ENCODE data around the gene GRIPAP1.
A peak's percentile ranks its signal among the peaks of the same experiment; 100 is the strongest.

GRIPAP1 gene

GRCh38 chrX:49019599-49020249, 17.7 kb upstream of the GRIPAP1 start:
- no peaks in the 10 kb centered on the region for H3K4me1 ChIP-seq (ENCODE audit: control insufficient read depth, insufficient read depth, low read length)
- no peaks in the 10 kb centered on the region for H3K27me3 ChIP-seq (ENCODE audit: control insufficient read depth, insufficient read depth, low read length)
- H3K9me3 ChIP-seq (ENCODE audit: control insufficient read depth, insufficient read depth, low read length) = no peaks in the 10 kb centered on the region
- peaks cover 5% of the 10 kb centered on the region for H3K36me3 ChIP-seq (ENCODE audit: control insufficient read depth, insufficient read depth, low read length)
- no peak overlapping the region for H3K4me3 ChIP-seq (ENCODE audit: low read depth, low read length)
- H3K9ac ChIP-seq (ENCODE audit: low read depth, low read length) = no peak overlapping the region

- Histone ChIP-seq H3K4me3 (ENCODE audit: low read depth, low read length) (no peak overlapping the region), H3K36me3 (ENCODE audit: control insufficient read depth, insufficient read depth, low read length) (no peaks in the 10 kb centered on the region), H3K4me1 (ENCODE audit: control insufficient read depth, insufficient read depth, low read length) (no peaks in the 10 kb centered on the region), H3K9ac (ENCODE audit: low read depth, low read length) (no peak overlapping the region), H3K27me3 (ENCODE audit: control insufficient read depth, insufficient read depth, low read length) (no peaks in the 10 kb centered on the region), H3K9me3 (ENCODE audit: control insufficient read depth, insufficient read depth, low read length) (no peaks in the 10 kb centered on the region)
Measured at GRCh38 chrX:49019050-49019449, 17.0 kb upstream of the GRIPAP1 start.

- H3K36me3 ChIP-seq (ENCODE audit: control insufficient read depth, insufficient read depth, low read length) = peaks cover 4% of the 10 kb centered on the region
- no peaks in the 10 kb centered on the region for H3K27me3 ChIP-seq (ENCODE audit: control insufficient read depth, insufficient read depth, low read length)
- no peak overlapping the region for H3K9ac ChIP-seq (ENCODE audit: low read depth, low read length)
- H3K4me3 ChIP-seq (ENCODE audit: low read depth, low read length) = no peak overlapping the region
- H3K4me1 ChIP-seq (ENCODE audit: control insufficient read depth, insufficient read depth, low read length) = peaks cover 2% of the 10 kb centered on the region
- H3K9me3 ChIP-seq (ENCODE audit: control insufficient read depth, insufficient read depth, low read length) = no peaks in the 10 kb centered on the region
Measured at GRCh38 chrX:49003696-49004095, 1.6 kb upstream of the GRIPAP1 start.

GRCh38 chrX:49001521-49002090, 458 bp downstream of the GRIPAP1 start:
- H3K36me3 ChIP-seq (ENCODE audit: control insufficient read depth, insufficient read depth, low read length) = peaks cover 11% of the 10 kb centered on the region
- H3K4me3 ChIP-seq (ENCODE audit: low read depth, low read length) = peak overlapping the region; percentile 97
- H3K27me3 ChIP-seq (ENCODE audit: control insufficient read depth, insufficient read depth, low read length) = no peaks in the 10 kb centered on the region
- peaks cover 2% of the 10 kb centered on the region for H3K4me1 ChIP-seq (ENCODE audit: control insufficient read depth, insufficient read depth, low read length)
- H3K9ac ChIP-seq (ENCODE audit: low read depth, low read length) = peak overlapping the region; percentile 86
- H3K9me3 ChIP-seq (ENCODE audit: control insufficient read depth, insufficient read depth, low read length) = no peaks in the 10 kb centered on the region

- peaks cover 17% of the 10 kb centered on the region for H3K36me3 ChIP-seq (ENCODE audit: control insufficient read depth, insufficient read depth, low read length)
- H3K9me3 ChIP-seq (ENCODE audit: control insufficient read depth, insufficient read depth, low read length) = no peaks in the 10 kb centered on the region
- H3K4me3 ChIP-seq (ENCODE audit: low read depth, low read length) = peak overlapping the region; percentile 97
- no peaks in the 10 kb centered on the region for H3K27me3 ChIP-seq (ENCODE audit: control insufficient read depth, insufficient read depth, low read length)
- peaks cover 2% of the 10 kb centered on the region for H3K4me1 ChIP-seq (ENCODE audit: control insufficient read depth, insufficient read depth, low read length)
- no peak overlapping the region for H3K9ac ChIP-seq (ENCODE audit: low read depth, low read length)
Measured at GRCh38 chrX:49000636-49001035, 1.4 kb downstream of the GRIPAP1 start.

GRCh38 chrX:48999030-48999429, 3.0 kb downstream of the GRIPAP1 start:
- peaks cover 2% of the 10 kb centered on the region for H3K4me1 ChIP-seq (ENCODE audit: control insufficient read depth, insufficient read depth, low read length)
- H3K36me3 ChIP-seq (ENCODE audit: control insufficient read depth, insufficient read depth, low read length) = peaks cover 17% of the 10 kb centered on the region
- no peak overlapping the region for H3K9ac ChIP-seq (ENCODE audit: low read depth, low read length)

GRCh38 chrX:48998391-48998790, 3.7 kb downstream of the GRIPAP1 start:
- Histone ChIP-seq H3K27me3 (ENCODE audit: control insufficient read depth, insufficient read depth, low read length) (no peaks in the 10 kb centered on the region), H3K9ac (ENCODE audit: low read depth, low read length) (no peak overlapping the region), H3K36me3 (ENCODE audit: control insufficient read depth, insufficient read depth, low read length) (peaks cover 17% of the 10 kb centered on the region), H3K9me3 (ENCODE audit: control insufficient read depth, insufficient read depth, low read length) (no peaks in the 10 kb centered on the region), H3K4me1 (ENCODE audit: control insufficient read depth, insufficient read depth, low read length) (peaks cover 2% of the 10 kb centered on the region), H3K4me3 (ENCODE audit: low read depth, low read length) (no peak overlapping the region)

More at GRCh38 chrX:48999030-48999429, 3.0 kb downstream of the GRIPAP1 start:
- no peak overlapping the region for H3K4me3 ChIP-seq (ENCODE audit: low read depth, low read length)
- no peaks in the 10 kb centered on the region for H3K9me3 ChIP-seq (ENCODE audit: control insufficient read depth, insufficient read depth, low read length)
- no peaks in the 10 kb centered on the region for H3K27me3 ChIP-seq (ENCODE audit: control insufficient read depth, insufficient read depth, low read length)

- no peak overlapping the region for H3K9ac ChIP-seq (ENCODE audit: low read depth, low read length)
- peaks cover 17% of the 10 kb centered on the region for H3K36me3 ChIP-seq (ENCODE audit: control insufficient read depth, insufficient read depth, low read length)
- no peaks in the 10 kb centered on the region for H3K27me3 ChIP-seq (ENCODE audit: control insufficient read depth, insufficient read depth, low read length)
- H3K4me1 ChIP-seq (ENCODE audit: control insufficient read depth, insufficient read depth, low read length) = peaks cover 2% of the 10 kb centered on the region
- no peaks in the 10 kb centered on the region for H3K9me3 ChIP-seq (ENCODE audit: control insufficient read depth, insufficient read depth, low read length)
- no peak overlapping the region for H3K4me3 ChIP-seq (ENCODE audit: low read depth, low read length)
Measured at GRCh38 chrX:48997865-48998264, 4.2 kb downstream of the GRIPAP1 start.

GRCh38 chrX:48997455-48997854, 4.6 kb downstream of the GRIPAP1 start:
- Histone ChIP-seq H3K4me3 (ENCODE audit: low read depth, low read length) (no peak overlapping the region), H3K27me3 (ENCODE audit: control insufficient read depth, insufficient read depth, low read length) (no peaks in the 10 kb centered on the region), H3K9ac (ENCODE audit: low read depth, low read length) (no peak overlapping the region), H3K4me1 (ENCODE audit: control insufficient read depth, insufficient read depth, low read length) (peaks cover 2% of the 10 kb centered on the region), H3K9me3 (ENCODE audit: control insufficient read depth, insufficient read depth, low read length) (no peaks in the 10 kb centered on the region), H3K36me3 (ENCODE audit: control insufficient read depth, insufficient read depth, low read length) (peaks cover 17% of the 10 kb centered on the region)

- Histone ChIP-seq H3K9ac (ENCODE audit: low read depth, low read length) (no peak overlapping the region), H3K36me3 (ENCODE audit: control insufficient read depth, insufficient read depth, low read length) (peaks cover 17% of the 10 kb centered on the region), H3K27me3 (ENCODE audit: control insufficient read depth, insufficient read depth, low read length) (no peaks in the 10 kb centered on the region), H3K9me3 (ENCODE audit: control insufficient read depth, insufficient read depth, low read length) (no peaks in the 10 kb centered on the region), H3K4me3 (ENCODE audit: low read depth, low read length) (no peak overlapping the region), H3K4me1 (ENCODE audit: control insufficient read depth, insufficient read depth, low read length) (peaks cover 2% of the 10 kb centered on the region)
Measured at GRCh38 chrX:48996969-48997368, 5.1 kb downstream of the GRIPAP1 start.

GRCh38 chrX:48992341-48992740, 9.7 kb downstream of the GRIPAP1 start:
- Histone ChIP-seq H3K4me1 (ENCODE audit: control insufficient read depth, insufficient read depth, low read length) (no peaks in the 10 kb centered on the region), H3K9me3 (ENCODE audit: control insufficient read depth, insufficient read depth, low read length) (no peaks in the 10 kb centered on the region), H3K36me3 (ENCODE audit: control insufficient read depth, insufficient read depth, low read length) (peaks cover 37% of the 10 kb centered on the region), H3K27me3 (ENCODE audit: control insufficient read depth, insufficient read depth, low read length) (no peaks in the 10 kb centered on the region), H3K9ac (ENCODE audit: low read depth, low read length) (no peak overlapping the region), H3K4me3 (ENCODE audit: low read depth, low read length) (no peak overlapping the region)

- no peaks in the 10 kb centered on the region for H3K27me3 ChIP-seq (ENCODE audit: control insufficient read depth, insufficient read depth, low read length)
- peaks cover 26% of the 10 kb centered on the region for H3K36me3 ChIP-seq (ENCODE audit: control insufficient read depth, insufficient read depth, low read length)
- no peak overlapping the region for H3K9ac ChIP-seq (ENCODE audit: low read depth, low read length)
Measured at GRCh38 chrX:48989483-48989882, 12.6 kb downstream of the GRIPAP1 start.

More at GRCh38 chrX:48989483-48989882, 12.6 kb downstream of the GRIPAP1 start:
- Histone ChIP-seq H3K4me1 (ENCODE audit: control insufficient read depth, insufficient read depth, low read length) (no peaks in the 10 kb centered on the region), H3K9me3 (ENCODE audit: control insufficient read depth, insufficient read depth, low read length) (no peaks in the 10 kb centered on the region), H3K4me3 (ENCODE audit: low read depth, low read length) (no peak overlapping the region)

All from iPS-15b (cell line).